Fibroblast of villous mesenchyme (primary cell): Measurements from ENCODE around the gene ZNF644. TPM values are rescaled to one million over a fixed set of nuclear protein-coding genes. Genes with fewer than 3 reads are reported as not detected.

Experiments used
- DNase-seq: peaks from one replicate; pipeline ENCODE4 v3.0.0-alpha.2; 2010; ENCODE audit warnings: low read depth
- H3K4me3 ChIP-seq: 2 replicates; pipeline ENCODE4 v1.5.1; 2011; ENCODE audit warnings: low read depth, mild to moderate bottlenecking, low read length
- CTCF ChIP-seq: IDR thresholded peaks from 2 replicates; pipeline ENCODE4 v1.5.1; 2012; ENCODE audit warnings: low read depth, mild to moderate bottlenecking, low read length; ENCODE audit not compliant: insufficient read depth
- total RNA-seq: library from RNA; depleted of rRNA; stranded (reverse); fragments of >200 nt; gene quantifications from 2 replicates; pipeline ENCODE4 v1.2.3, GENCODE V29; 2012

ZNF644 gene
- total RNA-seq, 1 donor: 92.4 TPM

GRCh38 chr1:90957497-90957896 lies 64.3 kb downstream of the ZNF644 start:
- no peak for DNase-seq
- no peak for TF ChIP-seq CTCF
- H3K4me3 ChIP-seq: no peak overlapping the region

GRCh38 chr1:90955769-90956168 lies 66.1 kb downstream of the ZNF644 start:
- no peak for DNase-seq
- H3K4me3 ChIP-seq: no peak overlapping the region
- TF ChIP-seq CTCF: no peak

- no peak for TF ChIP-seq CTCF
- no peak overlapping the region for H3K4me3 ChIP-seq
- DNase-seq: no peak
Measured at GRCh38 chr1:90952906-90953305, 68.9 kb downstream of the ZNF644 start.

GRCh38 chr1:90951009-90951408 lies 70.8 kb downstream of the ZNF644 start:
- H3K4me3 ChIP-seq: no peak overlapping the region
- no peak for TF ChIP-seq CTCF
- no peak for DNase-seq

GRCh38 chr1:90948301-90948700 lies 73.5 kb downstream of the ZNF644 start:
- TF ChIP-seq CTCF: no peak
- H3K4me3 ChIP-seq: no peak overlapping the region
- no peak for DNase-seq

- H3K4me3 ChIP-seq: no peak overlapping the region
- no peak for TF ChIP-seq CTCF
- DNase-seq: no peak
Measured at GRCh38 chr1:90946630-90947029, 75.2 kb downstream of the ZNF644 start.

GRCh38 chr1:90945287-90945686 lies 76.5 kb downstream of the ZNF644 start:
- no peak for TF ChIP-seq CTCF
- no peak for DNase-seq
- H3K4me3 ChIP-seq: no peak overlapping the region
